KMS-11 (cell line): Measurements from ENCODE around the gene UCHL5.

ENCODE experiments used
- H2AFZ ChIP-seq: fragments of 200-600 bp; sonication (generic); 2 replicates; pipeline ENCODE4 v1.6.1; 2016; ENCODE audit warnings: antibody characterized with exemption, mixed run types, low read depth
- H3K27ac ChIP-seq: fragments of 200-600 bp; sonication (generic); 2 replicates; pipeline ENCODE4 v1.6.1; 2016; ENCODE audit warnings: mild to moderate bottlenecking, mixed run types
- H3K27me3 ChIP-seq: fragments of 200-600 bp; sonication (generic); 2 replicates; pipeline ENCODE4 v1.6.1; 2017; ENCODE audit warnings: mild to moderate bottlenecking, low read depth, mixed run types, moderate library complexity; ENCODE audit not compliant: insufficient read depth
- H3K36me3 ChIP-seq: fragments of 200-600 bp; sonication (generic); 2 replicates; pipeline ENCODE4 v1.6.1; 2017; ENCODE audit warnings: mild to moderate bottlenecking, mixed run types; ENCODE audit not compliant: insufficient read depth
- H3K4me1 ChIP-seq: fragments of 200-600 bp; sonication (generic); 2 replicates; pipeline ENCODE4 v1.6.1; 2016; ENCODE audit warnings: mild to moderate bottlenecking, low read depth, mixed run types; ENCODE audit not compliant: poor library complexity, severe bottlenecking
- H3K4me2 ChIP-seq: fragments of 200-600 bp; sonication (generic); 2 replicates; pipeline ENCODE4 v1.7.0; 2016; ENCODE audit warnings: mild to moderate bottlenecking, mixed run types
- H3K4me3 ChIP-seq: fragments of 200-600 bp; sonication (generic); IDR thresholded peaks from 2 replicates; pipeline ENCODE4 v1.6.1; 2017; ENCODE audit warnings: low read depth, low read length, mixed read lengths; ENCODE audit not compliant: insufficient read depth
- H3K79me2 ChIP-seq: fragments of 200-600 bp; sonication (generic); 2 replicates; pipeline ENCODE4 v1.6.1; 2016; ENCODE audit warnings: low read depth, mixed run types; ENCODE audit not compliant: insufficient read depth
- H3K9ac ChIP-seq: fragments of 200-600 bp; sonication (generic); 2 replicates; pipeline ENCODE4 v1.6.1; 2016; ENCODE audit warnings: mild to moderate bottlenecking, mixed run types
- H4K20me1 ChIP-seq: fragments of 200-600 bp; sonication (generic); 2 replicates; pipeline ENCODE4 v1.6.1; 2016; ENCODE audit warnings: mild to moderate bottlenecking, mixed run types; ENCODE audit not compliant: insufficient read depth
- TF ChIP-seq, protein P1 (sequence below): fragments of 200-600 bp; sonication (generic); conservative IDR thresholded peaks from 2 replicates; pipeline ENCODE4 v1.6.1; 2017; ENCODE audit warnings: low read depth, mild to moderate bottlenecking, antibody characterized with exemption, low read length, moderate library complexity, mixed read lengths

The UCHL5 gene

DNA sequence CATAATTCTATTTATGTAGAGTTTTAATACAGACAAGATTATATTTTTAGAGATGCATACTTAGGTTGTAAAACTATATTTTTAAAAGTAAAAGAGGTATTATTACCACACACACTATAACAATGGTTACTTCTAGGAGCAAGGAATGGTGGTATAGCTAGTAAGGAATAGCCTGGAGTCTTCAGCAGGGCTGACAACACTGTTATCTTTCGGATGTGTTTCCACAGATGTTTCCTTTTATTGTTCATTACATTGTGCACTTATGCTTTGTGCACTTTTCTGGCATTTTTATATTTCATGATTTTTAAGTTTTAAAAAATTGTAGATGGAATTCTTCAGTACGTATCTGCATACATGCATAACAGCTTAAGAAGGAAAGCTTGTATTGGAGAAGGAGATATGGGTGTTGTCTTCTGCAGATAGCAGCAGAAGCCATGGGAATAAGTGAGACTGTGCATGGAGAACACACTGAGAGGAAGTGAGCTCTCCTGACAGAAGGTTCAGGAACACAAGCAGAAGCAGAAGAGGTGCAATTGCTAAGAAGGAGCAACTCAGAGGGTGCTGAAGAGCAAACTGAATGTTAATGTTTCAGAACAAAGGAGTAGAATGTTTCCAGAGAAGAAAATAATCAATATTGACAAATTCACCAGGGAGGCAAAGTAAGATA, 91.8 kb downstream of the UCHL5 start:
- no peak overlapping the region for H2AFZ ChIP-seq
- H3K27ac ChIP-seq: no peak overlapping the region
- H3K79me2 ChIP-seq: no peaks in the 10 kb centered on the region
- no peaks in the 10 kb centered on the region; the same call in 1 of the 2 replicates for H3K36me3 ChIP-seq
- no peak overlapping the region for H3K4me3 ChIP-seq
- no peaks in the 10 kb centered on the region for H3K27me3 ChIP-seq
- H3K4me1 ChIP-seq: no peaks in the 10 kb centered on the region
- TF ChIP-seq, protein P1, sequence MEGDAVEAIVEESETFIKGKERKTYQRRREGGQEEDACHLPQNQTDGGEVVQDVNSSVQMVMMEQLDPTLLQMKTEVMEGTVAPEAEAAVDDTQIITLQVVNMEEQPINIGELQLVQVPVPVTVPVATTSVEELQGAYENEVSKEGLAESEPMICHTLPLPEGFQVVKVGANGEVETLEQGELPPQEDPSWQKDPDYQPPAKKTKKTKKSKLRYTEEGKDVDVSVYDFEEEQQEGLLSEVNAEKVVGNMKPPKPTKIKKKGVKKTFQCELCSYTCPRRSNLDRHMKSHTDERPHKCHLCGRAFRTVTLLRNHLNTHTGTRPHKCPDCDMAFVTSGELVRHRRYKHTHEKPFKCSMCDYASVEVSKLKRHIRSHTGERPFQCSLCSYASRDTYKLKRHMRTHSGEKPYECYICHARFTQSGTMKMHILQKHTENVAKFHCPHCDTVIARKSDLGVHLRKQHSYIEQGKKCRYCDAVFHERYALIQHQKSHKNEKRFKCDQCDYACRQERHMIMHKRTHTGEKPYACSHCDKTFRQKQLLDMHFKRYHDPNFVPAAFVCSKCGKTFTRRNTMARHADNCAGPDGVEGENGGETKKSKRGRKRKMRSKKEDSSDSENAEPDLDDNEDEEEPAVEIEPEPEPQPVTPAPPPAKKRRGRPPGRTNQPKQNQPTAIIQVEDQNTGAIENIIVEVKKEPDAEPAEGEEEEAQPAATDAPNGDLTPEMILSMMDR: no peak
- H3K4me2 ChIP-seq: no peak overlapping the region
- H4K20me1 ChIP-seq: no peaks in the 10 kb centered on the region
- H3K9ac ChIP-seq: no peak overlapping the region

DNA sequence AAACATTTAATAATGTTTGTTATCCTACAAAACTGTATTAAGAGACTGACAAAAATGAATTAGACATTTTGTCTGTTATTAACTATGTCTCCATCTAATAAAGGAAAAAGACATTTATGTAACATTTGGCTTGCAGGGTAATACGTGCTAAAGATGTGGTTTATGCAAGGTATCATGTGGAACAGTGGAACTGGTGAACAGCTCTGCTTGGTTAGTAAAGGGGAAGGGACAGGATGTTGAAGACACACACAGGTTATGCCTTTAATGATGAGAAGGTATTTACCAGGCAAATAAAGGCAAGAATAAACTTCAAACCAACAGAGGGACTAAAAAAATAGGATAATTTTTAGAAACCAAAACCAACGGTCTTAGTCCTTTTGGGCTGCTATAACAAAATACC, 93.1 kb downstream of the UCHL5 start:
- TF ChIP-seq, protein P1: no peak
- H3K27me3 ChIP-seq: no peaks in the 10 kb centered on the region
- H3K4me2 ChIP-seq: no peak overlapping the region
- H3K4me3 ChIP-seq: no peak overlapping the region
- H3K27ac ChIP-seq: no peak overlapping the region
- no peaks in the 10 kb centered on the region for H3K4me1 ChIP-seq
- no peak overlapping the region for H3K9ac ChIP-seq
- H3K36me3 ChIP-seq: no peaks in the 10 kb centered on the region; the same call in 1 of the 2 replicates
- no peak overlapping the region for H2AFZ ChIP-seq
- no peaks in the 10 kb centered on the region for H4K20me1 ChIP-seq
- H3K79me2 ChIP-seq: no peaks in the 10 kb centered on the region

DNA sequence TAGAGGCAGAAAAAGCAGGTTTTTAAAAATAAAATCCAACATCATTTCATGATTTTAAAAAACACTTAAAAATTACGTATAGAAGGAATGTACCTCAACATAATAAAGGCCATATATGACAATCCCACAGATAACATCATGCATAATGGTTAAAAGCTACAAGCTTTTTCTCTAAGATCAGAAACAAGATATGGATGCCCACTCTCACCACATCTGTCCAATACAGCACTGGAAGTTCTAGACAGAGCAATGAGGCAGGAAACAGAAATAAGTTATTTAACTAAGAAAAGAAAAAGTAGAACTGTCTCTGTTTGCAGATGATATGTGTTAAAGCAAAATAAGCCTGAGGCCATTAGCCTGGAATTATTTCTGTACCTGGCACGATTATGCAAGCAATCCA, 96.3 kb downstream of the UCHL5 start:
- TF ChIP-seq, protein P1: no peak
- Histone ChIP-seq H2AFZ (no peak overlapping the region), H3K27ac (no peak overlapping the region), H3K79me2 (no peaks in the 10 kb centered on the region), H4K20me1 (no peaks in the 10 kb centered on the region), H3K9ac (no peak overlapping the region), H3K4me1 (no peaks in the 10 kb centered on the region), H3K4me3 (no peak overlapping the region), H3K36me3 (no peaks in the 10 kb centered on the region; the same call in 1 of the 2 replicates), H3K27me3 (no peaks in the 10 kb centered on the region), H3K4me2 (no peak overlapping the region)
